Ovary (tissue), 9 donors: Measurements from ENCODE around the gene FKBP4. TPM values are rescaled to one million over a fixed set of nuclear protein-coding genes. Genes with fewer than 3 reads are reported as not detected.

Experiments used
- DNase-seq, 5 donors: peaks; one replicate each; pipeline ENCODE4 v3.0.0-alpha.2; 2019 to 2020
- H3K27ac ChIP-seq, 2 donors: fragments of 200-600 bp; one replicate each; pipeline versions ENCODE4 v1.5.1 to v1.8.0; 2019 to 2022
- H3K27me3 ChIP-seq: fragments of 200-600 bp; one replicate; pipeline ENCODE4 v1.8.0; 2022
- H3K36me3 ChIP-seq: fragments of 200-600 bp; sonication (generic); one replicate; pipeline ENCODE4 v1.5.1; 2019
- H3K4me1 ChIP-seq: one replicate; pipeline ENCODE4 v1.8.1; 2013; ENCODE audit warnings: mild to moderate bottlenecking, moderate library complexity; ENCODE audit not compliant: insufficient read depth
- H3K4me3 ChIP-seq: fragments of 200-600 bp; sonication (generic); one replicate; pipeline ENCODE4 v1.5.1; 2017
- H3K9me3 ChIP-seq, 2 donors: fragments of 200-600 bp in 1 of 2; sonication (generic) in 1 of 2; one replicate each; pipeline versions ENCODE4 v1.5.1 to v1.8.1; 2013 to 2019; ENCODE audit warnings: mild to moderate bottlenecking in 1 of 2, moderate library complexity in 1 of 2
- CTCF ChIP-seq, 3 donors: fragments of 450-650 bp in 2 of 3; fragments of 200-600 bp in 1 of 3; IDR thresholded peaks; one replicate each; pipeline versions ENCODE4 v1.5.1 to v1.8.0; 2016 to 2022; ENCODE audit warnings: antibody characterized with exemption in 3 of 3, mild to moderate bottlenecking in 1 of 3
- EP300 ChIP-seq: sonication (generic); formaldehyde crosslinking; IDR thresholded peaks from one replicate; pipeline ENCODE4 v1.6.1; 2017; ENCODE audit warnings: antibody characterized with exemption
- POLR2A ChIP-seq: fragments of 450-650 bp; IDR thresholded peaks from one replicate; pipeline ENCODE4 v1.6.1; 2017; ENCODE audit warnings: antibody characterized with exemption, mild to moderate bottlenecking, moderate library complexity
- WGBS, 3 donors: extraction: QIAGEN DNeasy Blood & Tissue Kit in 1 of 3; methylation state at CpG; one replicate each; pipeline versions ENCODE4 v1.1.5 to v1.1.7; 2013 to 2017; 5-methylcytosine and 5-hydroxymethylcytosine counted together
- intact Hi-C, 4 donors: fragments of 100-400 bp; cut with DNase I; formaldehyde crosslinking; loops; one replicate each; pipeline versions ENCODE4 v1.11.0 to v1.15.1; 2022 to 2023
- polyA plus RNA-seq, 2 donors: library from polyadenylated mRNA; stranded (reverse); fragments of 200-250 nt in 1 of 2; fragments of 350-450 nt in 1 of 2; fragmentation: Illumina TruSeq in 1 of 2; extraction: RNeasy Lipid Tissue Mini Kit (QIAGEN cat#74804) in 1 of 2; gene quantifications; one replicate each; pipeline ENCODE4 v1.2.3, GENCODE V29; 2013 to 2014
- total RNA-seq, 7 donors: library from RNA; depleted of rRNA in 2 of 7; stranded (reverse); fragments of >200 nt in 2 of 7; fragmentation: NEBNext Ultra II Directional in 3 of 7; extraction: Animal tissue kit (Norgen Biotek cat#: 25700) in 3 of 7; gene quantifications; one replicate each; pipeline versions ENCODE4 v1.1.0 to v1.2.4, GENCODE V29; 2016 to 2023
- donor health status: DM: no; HTN: no; CAD: no; lungs with moderate emphysema.
- donor health status: DM: no; HTN: no; CAD: no.
- donor health status: Bipolar disorder and iron deficiency.
- donor health status: DM: yes; HTN: yes; CAD: no.
- donor health status: DM: no; HTN: no; CAD: no.
- donor health status: DM: yes; HTN: yes; CAD: no.

The FKBP4 gene
- total and polyA plus RNA-seq, 9 donors, result 25.1 to 109 (median 57.5) TPM

GRCh38 chr12:2824541-2824940 is 29.8 kb downstream of the FKBP4 start:
- no peak for DNase-seq
- no peaks in the 10 kb centered on the region for H3K9me3 ChIP-seq
- intact Hi-C loops, result no loop called here
- H3K27me3 ChIP-seq, result no peaks in the 10 kb centered on the region
- 62 to 73% (median 70%) methylated on average over 6 of the region's 6 CpGs for WGBS, 3 donors
- no peaks in the 10 kb centered on the region for H3K36me3 ChIP-seq
- H3K27ac ChIP-seq, result no peak overlapping the region
- H3K4me3 ChIP-seq, result no peak overlapping the region
- TF ChIP-seq EP300, result no peak
- no peak for TF ChIP-seq POLR2A
- no peak for TF ChIP-seq CTCF (IDR thresholded peaks at IDR 0.05)
- no peaks in the 10 kb centered on the region for H3K4me1 ChIP-seq

GRCh38 chr12:2825132-2825531 is 30.4 kb downstream of the FKBP4 start:
- Histone ChIP-seq H3K9me3 (no peaks in the 10 kb centered on the region), H3K27ac (no peak overlapping the region), H3K36me3 (no peaks in the 10 kb centered on the region), H3K4me3 (no peak overlapping the region), H3K4me1 (no peaks in the 10 kb centered on the region), H3K27me3 (no peaks in the 10 kb centered on the region)
- 75 to 85% (median 75%) methylated on average over 4 of the region's 4 CpGs for WGBS, 3 donors
- TF ChIP-seq POLR2A (no peak), CTCF (IDR thresholded peaks at IDR 0.05) (no peak), EP300 (no peak)
- intact Hi-C loops, result no loop called here
- no peak for DNase-seq

- WGBS, 3 donors, result 90 to 95% (median 94%) methylated on average over 3 of the region's 3 CpGs
- Histone ChIP-seq H3K36me3 (no peaks in the 10 kb centered on the region), H3K4me3 (no peak overlapping the region), H3K9me3 (no peaks in the 10 kb centered on the region), H3K4me1 (no peaks in the 10 kb centered on the region), H3K27ac (no peak overlapping the region), H3K27me3 (no peaks in the 10 kb centered on the region)
- TF ChIP-seq POLR2A (no peak), CTCF (IDR thresholded peaks at IDR 0.05) (no peak), EP300 (no peak)
- intact Hi-C loops, result no loop called here
- DNase-seq, result no peak
Observed at GRCh38 chr12:2826036-2826435, 31.3 kb downstream of the FKBP4 start.

- no peak overlapping the region for H3K4me3 ChIP-seq
- no peaks in the 10 kb centered on the region for H3K9me3 ChIP-seq
- no peaks in the 10 kb centered on the region for H3K27me3 ChIP-seq
- H3K36me3 ChIP-seq, result no peaks in the 10 kb centered on the region
- no peak overlapping the region for H3K27ac ChIP-seq
- intact Hi-C loops, result no loop called here
- TF ChIP-seq EP300 (no peak), CTCF (IDR thresholded peaks at IDR 0.05) (no peak), POLR2A (no peak)
- DNase-seq, result no peak
- 77 to 81% (median 81%) methylated on average over 14 of the region's 14 CpGs for WGBS, 3 donors
- H3K4me1 ChIP-seq, result no peaks in the 10 kb centered on the region
Observed at GRCh38 chr12:2826721-2827515, 32.1 kb downstream of the FKBP4 start.
